Tibial nerve (tissue), 4 donors: ENCODE measurements around the gene NELL1.

ENCODE experiments used
- EP300 ChIP-seq, 2 donors: sonication (generic); formaldehyde crosslinking; IDR thresholded peaks; one replicate each; pipeline ENCODE4 v1.6.1; 2017; ENCODE audit warnings: antibody characterized with exemption in 2 of 2, mild to moderate bottlenecking in 1 of 2
- POLR2A ChIP-seq, 2 donors: fragments of 450-650 bp; IDR thresholded peaks; one replicate each; pipeline ENCODE4 v1.6.1; 2017; ENCODE audit warnings: antibody characterized with exemption in 2 of 2, mild to moderate bottlenecking in 2 of 2, moderate library complexity in 2 of 2
- TF ChIP-seq, protein P1 (sequence below), 5 experiments: fragments of 200-600 bp in 3 of 5; fragments of 450-650 bp in 2 of 5; sonication (generic) in 3 of 5; IDR thresholded peaks; one replicate each; pipeline ENCODE4 v1.5.1; 2016 to 2019; ENCODE audit warnings: antibody characterized with exemption in 5 of 5, mild to moderate bottlenecking in 3 of 5, moderate library complexity in 2 of 5

DNA sequence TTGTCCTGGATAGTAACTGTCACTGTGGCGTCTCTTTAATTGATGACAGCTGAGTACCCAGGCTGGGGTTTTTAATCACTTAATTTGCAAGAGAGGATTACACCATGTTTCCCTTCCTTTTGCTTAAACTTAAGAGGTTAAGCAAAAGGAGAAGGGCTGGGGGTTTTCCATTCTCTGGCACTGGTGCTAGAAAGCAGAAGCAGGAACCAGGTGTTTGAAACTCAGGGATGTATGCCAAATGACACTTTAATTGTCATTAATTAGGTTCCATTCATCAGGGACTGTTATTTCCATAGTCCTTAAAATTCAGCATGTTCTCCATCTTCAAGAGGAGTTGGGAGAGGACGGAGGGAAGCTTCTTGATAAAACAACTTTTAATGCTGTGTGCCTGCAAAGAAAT is 746.2 kb downstream of the NELL1 start:
- TF ChIP-seq, protein P1, sequence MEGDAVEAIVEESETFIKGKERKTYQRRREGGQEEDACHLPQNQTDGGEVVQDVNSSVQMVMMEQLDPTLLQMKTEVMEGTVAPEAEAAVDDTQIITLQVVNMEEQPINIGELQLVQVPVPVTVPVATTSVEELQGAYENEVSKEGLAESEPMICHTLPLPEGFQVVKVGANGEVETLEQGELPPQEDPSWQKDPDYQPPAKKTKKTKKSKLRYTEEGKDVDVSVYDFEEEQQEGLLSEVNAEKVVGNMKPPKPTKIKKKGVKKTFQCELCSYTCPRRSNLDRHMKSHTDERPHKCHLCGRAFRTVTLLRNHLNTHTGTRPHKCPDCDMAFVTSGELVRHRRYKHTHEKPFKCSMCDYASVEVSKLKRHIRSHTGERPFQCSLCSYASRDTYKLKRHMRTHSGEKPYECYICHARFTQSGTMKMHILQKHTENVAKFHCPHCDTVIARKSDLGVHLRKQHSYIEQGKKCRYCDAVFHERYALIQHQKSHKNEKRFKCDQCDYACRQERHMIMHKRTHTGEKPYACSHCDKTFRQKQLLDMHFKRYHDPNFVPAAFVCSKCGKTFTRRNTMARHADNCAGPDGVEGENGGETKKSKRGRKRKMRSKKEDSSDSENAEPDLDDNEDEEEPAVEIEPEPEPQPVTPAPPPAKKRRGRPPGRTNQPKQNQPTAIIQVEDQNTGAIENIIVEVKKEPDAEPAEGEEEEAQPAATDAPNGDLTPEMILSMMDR (IDR thresholded peaks at IDR 0.05), result no peak
- TF ChIP-seq POLR2A (IDR thresholded peaks at IDR 0.05) (no peak), EP300 (IDR thresholded peaks at IDR 0.05) (no peak)
